ENCODE measurements around the gene PEX26. TPM values are rescaled to one million over a fixed set of nuclear protein-coding genes. Genes with fewer than 3 reads are reported as not detected.

The PEX26 gene
- total and polyA plus RNA-seq, 2 experiments from 2014 or later = 4.0 to 48.9 TPM

DNA sequence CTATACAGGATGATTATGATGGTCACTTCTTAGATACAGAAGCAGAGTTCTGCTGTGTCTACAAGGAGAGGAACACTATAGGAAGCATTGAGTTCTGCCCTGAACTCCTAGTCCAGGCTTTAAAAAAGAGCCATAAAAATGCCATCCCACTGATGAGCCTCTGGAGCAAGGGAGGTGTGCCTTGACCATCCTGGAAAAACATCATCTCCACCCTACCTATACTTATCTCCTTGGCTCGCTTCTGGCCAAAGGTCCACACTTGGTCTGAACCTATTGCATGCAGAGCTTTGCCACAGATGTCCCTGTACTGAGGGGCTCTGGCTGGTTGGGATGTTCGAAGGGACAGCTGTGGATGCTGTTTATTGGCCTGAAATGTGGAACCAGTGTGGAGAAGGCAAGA is 4.3 kb upstream of the PEX26 start:
- Histone ChIP-seq H3K27me3 (ENCODE audit: insufficient read depth) (no peaks in the 10 kb centered on the region), H3K4me3 (no peak overlapping the region), H3K4me1 (ENCODE audit: insufficient read depth) (peaks cover 6% of the 10 kb centered on the region; the same call in 1 of the 2 replicates), H3K4me2 (no peak overlapping the region), H2AFZ (no peak overlapping the region), H3K9me2 (ENCODE audit: insufficient read depth) (no peaks in the 10 kb centered on the region), H3K27ac (ENCODE audit: low read depth) (no peak overlapping the region), H3K36me3 (ENCODE audit: insufficient read depth) (no peaks in the 10 kb centered on the region), H3K79me2 (replicated peaks; ENCODE audit: insufficient read depth) (peaks cover 5% of the 10 kb centered on the region; the same call in 1 of the 2 replicates), H4K20me1 (replicated peaks; ENCODE audit: insufficient read depth) (no peaks in the 10 kb centered on the region), H3F3A (replicated peaks; ENCODE audit: low read depth) (no peaks in the 10 kb centered on the region)
- Mint-ChIP-seq H3K9me3 (no peaks in the 10 kb centered on the region), H3K4me3 (no peak overlapping the region), H3K27ac (no peak overlapping the region), H3K36me3 (ENCODE audit: low read depth) (peaks cover under 1% of the 10 kb centered on the region; the same call in 2 of the 3 replicates), H3K27me3 (ENCODE audit: insufficient read depth, low read depth, poor library complexity) (peaks cover 1% of the 10 kb centered on the region), H3K4me1 (peaks cover 8% of the 10 kb centered on the region; the same call in 2 of the 3 replicates)
- DNase-seq (ENCODE audit: low spot score) = no peak
- TF ChIP-seq EZH2 (IDR thresholded peaks at IDR 0.05; ENCODE audit: low read depth, unreplicated experiment) (no peak), POLR2AphosphoS5 (IDR thresholded peaks at IDR 0.05; ENCODE audit: low read depth) (no peak), CREB1 (CRISPR knock-in tag; IDR thresholded peaks at IDR 0.05; ENCODE audit: low read depth) (no peak), EZH2phosphoT487 (IDR thresholded peaks at IDR 0.05; ENCODE audit: unreplicated experiment) (no peak), JUNB (IDR thresholded peaks at IDR 0.05; ENCODE audit: unreplicated experiment) (no peak), STAT1 (IDR thresholded peaks at IDR 0.05; ENCODE audit: unreplicated experiment) (no peak), NANOG (IDR thresholded peaks at IDR 0.05; ENCODE audit: borderline replicate concordance) (no peak), ZNF331 (CRISPR knock-in tag; IDR thresholded peaks at IDR 0.05; ENCODE audit: low read depth) (no peak), ZNF114 (CRISPR knock-in tag; IDR thresholded peaks at IDR 0.05) (no peak)
- TF ChIP-seq, protein P1, sequence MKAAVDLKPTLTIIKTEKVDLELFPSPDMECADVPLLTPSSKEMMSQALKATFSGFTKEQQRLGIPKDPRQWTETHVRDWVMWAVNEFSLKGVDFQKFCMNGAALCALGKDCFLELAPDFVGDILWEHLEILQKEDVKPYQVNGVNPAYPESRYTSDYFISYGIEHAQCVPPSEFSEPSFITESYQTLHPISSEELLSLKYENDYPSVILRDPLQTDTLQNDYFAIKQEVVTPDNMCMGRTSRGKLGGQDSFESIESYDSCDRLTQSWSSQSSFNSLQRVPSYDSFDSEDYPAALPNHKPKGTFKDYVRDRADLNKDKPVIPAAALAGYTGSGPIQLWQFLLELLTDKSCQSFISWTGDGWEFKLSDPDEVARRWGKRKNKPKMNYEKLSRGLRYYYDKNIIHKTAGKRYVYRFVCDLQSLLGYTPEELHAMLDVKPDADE (IDR thresholded peaks at IDR 0.05) = no peak
- TF ChIP-seq, protein P2, sequence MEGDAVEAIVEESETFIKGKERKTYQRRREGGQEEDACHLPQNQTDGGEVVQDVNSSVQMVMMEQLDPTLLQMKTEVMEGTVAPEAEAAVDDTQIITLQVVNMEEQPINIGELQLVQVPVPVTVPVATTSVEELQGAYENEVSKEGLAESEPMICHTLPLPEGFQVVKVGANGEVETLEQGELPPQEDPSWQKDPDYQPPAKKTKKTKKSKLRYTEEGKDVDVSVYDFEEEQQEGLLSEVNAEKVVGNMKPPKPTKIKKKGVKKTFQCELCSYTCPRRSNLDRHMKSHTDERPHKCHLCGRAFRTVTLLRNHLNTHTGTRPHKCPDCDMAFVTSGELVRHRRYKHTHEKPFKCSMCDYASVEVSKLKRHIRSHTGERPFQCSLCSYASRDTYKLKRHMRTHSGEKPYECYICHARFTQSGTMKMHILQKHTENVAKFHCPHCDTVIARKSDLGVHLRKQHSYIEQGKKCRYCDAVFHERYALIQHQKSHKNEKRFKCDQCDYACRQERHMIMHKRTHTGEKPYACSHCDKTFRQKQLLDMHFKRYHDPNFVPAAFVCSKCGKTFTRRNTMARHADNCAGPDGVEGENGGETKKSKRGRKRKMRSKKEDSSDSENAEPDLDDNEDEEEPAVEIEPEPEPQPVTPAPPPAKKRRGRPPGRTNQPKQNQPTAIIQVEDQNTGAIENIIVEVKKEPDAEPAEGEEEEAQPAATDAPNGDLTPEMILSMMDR (conservative IDR thresholded peaks at IDR 0.05; ENCODE audit: low read depth in 2 of 2) = no peak
- TF ChIP-seq, protein P3, sequence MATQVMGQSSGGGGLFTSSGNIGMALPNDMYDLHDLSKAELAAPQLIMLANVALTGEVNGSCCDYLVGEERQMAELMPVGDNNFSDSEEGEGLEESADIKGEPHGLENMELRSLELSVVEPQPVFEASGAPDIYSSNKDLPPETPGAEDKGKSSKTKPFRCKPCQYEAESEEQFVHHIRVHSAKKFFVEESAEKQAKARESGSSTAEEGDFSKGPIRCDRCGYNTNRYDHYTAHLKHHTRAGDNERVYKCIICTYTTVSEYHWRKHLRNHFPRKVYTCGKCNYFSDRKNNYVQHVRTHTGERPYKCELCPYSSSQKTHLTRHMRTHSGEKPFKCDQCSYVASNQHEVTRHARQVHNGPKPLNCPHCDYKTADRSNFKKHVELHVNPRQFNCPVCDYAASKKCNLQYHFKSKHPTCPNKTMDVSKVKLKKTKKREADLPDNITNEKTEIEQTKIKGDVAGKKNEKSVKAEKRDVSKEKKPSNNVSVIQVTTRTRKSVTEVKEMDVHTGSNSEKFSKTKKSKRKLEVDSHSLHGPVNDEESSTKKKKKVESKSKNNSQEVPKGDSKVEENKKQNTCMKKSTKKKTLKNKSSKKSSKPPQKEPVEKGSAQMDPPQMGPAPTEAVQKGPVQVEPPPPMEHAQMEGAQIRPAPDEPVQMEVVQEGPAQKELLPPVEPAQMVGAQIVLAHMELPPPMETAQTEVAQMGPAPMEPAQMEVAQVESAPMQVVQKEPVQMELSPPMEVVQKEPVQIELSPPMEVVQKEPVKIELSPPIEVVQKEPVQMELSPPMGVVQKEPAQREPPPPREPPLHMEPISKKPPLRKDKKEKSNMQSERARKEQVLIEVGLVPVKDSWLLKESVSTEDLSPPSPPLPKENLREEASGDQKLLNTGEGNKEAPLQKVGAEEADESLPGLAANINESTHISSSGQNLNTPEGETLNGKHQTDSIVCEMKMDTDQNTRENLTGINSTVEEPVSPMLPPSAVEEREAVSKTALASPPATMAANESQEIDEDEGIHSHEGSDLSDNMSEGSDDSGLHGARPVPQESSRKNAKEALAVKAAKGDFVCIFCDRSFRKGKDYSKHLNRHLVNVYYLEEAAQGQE (IDR thresholded peaks at IDR 0.05; ENCODE audit: unreplicated experiment) = no peak
- TF ChIP-seq, protein P4, sequence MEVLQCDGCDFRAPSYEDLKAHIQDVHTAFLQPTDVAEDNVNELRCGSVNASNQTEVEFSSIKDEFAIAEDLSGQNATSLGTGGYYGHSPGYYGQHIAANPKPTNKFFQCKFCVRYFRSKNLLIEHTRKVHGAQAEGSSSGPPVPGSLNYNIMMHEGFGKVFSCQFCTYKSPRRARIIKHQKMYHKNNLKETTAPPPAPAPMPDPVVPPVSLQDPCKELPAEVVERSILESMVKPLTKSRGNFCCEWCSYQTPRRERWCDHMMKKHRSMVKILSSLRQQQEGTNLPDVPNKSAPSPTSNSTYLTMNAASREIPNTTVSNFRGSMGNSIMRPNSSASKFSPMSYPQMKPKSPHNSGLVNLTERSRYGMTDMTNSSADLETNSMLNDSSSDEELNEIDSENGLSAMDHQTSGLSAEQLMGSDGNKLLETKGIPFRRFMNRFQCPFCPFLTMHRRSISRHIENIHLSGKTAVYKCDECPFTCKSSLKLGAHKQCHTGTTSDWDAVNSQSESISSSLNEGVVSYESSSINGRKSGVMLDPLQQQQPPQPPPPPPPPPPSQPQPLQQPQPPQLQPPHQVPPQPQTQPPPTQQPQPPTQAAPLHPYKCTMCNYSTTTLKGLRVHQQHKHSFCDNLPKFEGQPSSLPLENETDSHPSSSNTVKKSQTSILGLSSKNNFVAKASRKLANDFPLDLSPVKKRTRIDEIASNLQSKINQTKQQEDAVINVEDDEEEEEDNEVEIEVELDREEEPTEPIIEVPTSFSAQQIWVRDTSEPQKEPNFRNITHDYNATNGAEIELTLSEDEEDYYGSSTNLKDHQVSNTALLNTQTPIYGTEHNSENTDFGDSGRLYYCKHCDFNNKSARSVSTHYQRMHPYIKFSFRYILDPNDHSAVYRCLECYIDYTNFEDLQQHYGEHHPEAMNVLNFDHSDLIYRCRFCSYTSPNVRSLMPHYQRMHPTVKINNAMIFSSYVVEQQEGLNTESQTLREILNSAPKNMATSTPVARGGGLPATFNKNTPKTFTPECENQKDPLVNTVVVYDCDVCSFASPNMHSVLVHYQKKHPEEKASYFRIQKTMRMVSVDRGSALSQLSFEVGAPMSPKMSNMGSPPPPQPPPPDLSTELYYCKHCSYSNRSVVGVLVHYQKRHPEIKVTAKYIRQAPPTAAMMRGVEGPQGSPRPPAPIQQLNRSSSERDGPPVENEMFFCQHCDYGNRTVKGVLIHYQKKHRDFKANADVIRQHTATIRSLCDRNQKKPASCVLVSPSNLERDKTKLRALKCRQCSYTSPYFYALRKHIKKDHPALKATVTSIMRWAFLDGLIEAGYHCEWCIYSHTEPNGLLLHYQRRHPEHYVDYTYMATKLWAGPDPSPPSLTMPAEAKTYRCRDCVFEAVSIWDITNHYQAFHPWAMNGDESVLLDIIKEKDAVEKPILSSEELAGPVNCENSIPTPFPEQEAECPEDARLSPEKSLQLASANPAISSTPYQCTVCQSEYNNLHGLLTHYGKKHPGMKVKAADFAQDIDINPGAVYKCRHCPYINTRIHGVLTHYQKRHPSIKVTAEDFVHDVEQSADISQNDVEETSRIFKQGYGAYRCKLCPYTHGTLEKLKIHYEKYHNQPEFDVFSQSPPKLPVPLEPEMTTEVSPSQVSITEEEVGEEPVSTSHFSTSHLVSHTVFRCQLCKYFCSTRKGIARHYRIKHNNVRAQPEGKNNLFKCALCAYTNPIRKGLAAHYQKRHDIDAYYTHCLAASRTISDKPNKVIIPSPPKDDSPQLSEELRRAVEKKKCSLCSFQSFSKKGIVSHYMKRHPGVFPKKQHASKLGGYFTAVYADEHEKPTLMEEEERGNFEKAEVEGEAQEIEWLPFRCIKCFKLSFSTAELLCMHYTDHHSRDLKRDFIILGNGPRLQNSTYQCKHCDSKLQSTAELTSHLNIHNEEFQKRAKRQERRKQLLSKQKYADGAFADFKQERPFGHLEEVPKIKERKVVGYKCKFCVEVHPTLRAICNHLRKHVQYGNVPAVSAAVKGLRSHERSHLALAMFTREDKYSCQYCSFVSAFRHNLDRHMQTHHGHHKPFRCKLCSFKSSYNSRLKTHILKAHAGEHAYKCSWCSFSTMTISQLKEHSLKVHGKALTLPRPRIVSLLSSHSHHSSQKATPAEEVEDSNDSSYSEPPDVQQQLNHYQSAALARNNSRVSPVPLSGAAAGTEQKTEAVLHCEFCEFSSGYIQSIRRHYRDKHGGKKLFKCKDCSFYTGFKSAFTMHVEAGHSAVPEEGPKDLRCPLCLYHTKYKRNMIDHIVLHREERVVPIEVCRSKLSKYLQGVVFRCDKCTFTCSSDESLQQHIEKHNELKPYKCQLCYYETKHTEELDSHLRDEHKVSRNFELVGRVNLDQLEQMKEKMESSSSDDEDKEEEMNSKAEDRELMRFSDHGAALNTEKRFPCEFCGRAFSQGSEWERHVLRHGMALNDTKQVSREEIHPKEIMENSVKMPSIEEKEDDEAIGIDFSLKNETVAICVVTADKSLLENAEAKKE (CRISPR knock-in tag; IDR thresholded peaks at IDR 0.05) = no peak
- ATAC-seq = no peak

Measured in GM23338 (cell line).